WERI-Rb-1 (cell line): ENCODE measurements around the gene KLHL26.

Source experiments
- DNase-seq: peaks from one replicate; pipeline ENCODE4 v3.0.0-alpha.2; 2020
- H3K27ac ChIP-seq: fragments of 250-450 bp; sonication (Bioruptor Pico); 2 replicates; pipeline ENCODE4 v1.5.1; 2020; ENCODE audit warnings: mild to moderate bottlenecking, moderate library complexity
- H3K27me3 ChIP-seq: fragments of 250-450 bp; sonication (Bioruptor Pico); 2 replicates; pipeline ENCODE4 v1.5.1; 2021; ENCODE audit warnings: mild to moderate bottlenecking, low read depth, moderate library complexity; ENCODE audit not compliant: insufficient read depth, severe bottlenecking
- H3K36me3 ChIP-seq: fragments of 250-450 bp; sonication (Bioruptor Pico); 2 replicates; pipeline ENCODE4 v1.5.1; 2020; ENCODE audit warnings: mild to moderate bottlenecking, moderate library complexity
- H3K4me3 ChIP-seq: 2 replicates; pipeline ENCODE4 v1.5.1; 2011; ENCODE audit warnings: low read depth, mild to moderate bottlenecking, control low read depth, low read length
- H3K9me3 ChIP-seq: fragments of 250-450 bp; sonication (Bioruptor Pico); 2 replicates; pipeline ENCODE4 v1.5.1; 2021; ENCODE audit warnings: mild to moderate bottlenecking, moderate library complexity; ENCODE audit not compliant: severe bottlenecking
- CTCF ChIP-seq: IDR thresholded peaks from 2 replicates; pipeline ENCODE4 v1.5.1; 2011; ENCODE audit warnings: low read depth, mild to moderate bottlenecking, control low read depth, inconsistent platforms, low read length

KLHL26 gene

GRCh38 chr19:18605196-18605545, 31.7 kb upstream of the KLHL26 start:
- no peak for DNase-seq
- Histone ChIP-seq H3K9me3 (no peaks in the 10 kb centered on the region), H3K27ac (no peak overlapping the region), H3K4me3 (no peak overlapping the region), H3K27me3 (peaks cover 30% of the 10 kb centered on the region), H3K36me3 (peaks cover 2% of the 10 kb centered on the region; the same call in 1 of the 2 replicates)
- no peak for TF ChIP-seq CTCF

GRCh38 chr19:18605546-18606280, 31.1 kb upstream of the KLHL26 start:
- Histone ChIP-seq H3K27ac (peak overlapping the region; percentile 36; the same call in 1 of the 2 replicates), H3K36me3 (peaks cover 2% of the 10 kb centered on the region; the same call in 1 of the 2 replicates), H3K9me3 (no peaks in the 10 kb centered on the region), H3K4me3 (peak overlapping the region; percentile 66), H3K27me3 (peaks cover 36% of the 10 kb centered on the region)
- no peak for DNase-seq
- no peak for TF ChIP-seq CTCF

- Histone ChIP-seq H3K27me3 (peaks cover 43% of the 10 kb centered on the region), H3K4me3 (peak within 1 kb of the TSS; percentile 66), H3K9me3 (no peaks in the 10 kb centered on the region), H3K27ac (peak within 1 kb of the TSS; percentile 36; the same call in 1 of the 2 replicates), H3K36me3 (peaks cover 2% of the 10 kb centered on the region; the same call in 1 of the 2 replicates)
- no peak for DNase-seq
- TF ChIP-seq CTCF = no peak
Observed at GRCh38 chr19:18606281-18607225, 30.3 kb upstream of the KLHL26 start, which contains the start of gene CRLF1. Gene CRLF1, minus strand, starts transcription at chr19:18606799. Its CDS starts 143 bp downstream, at chr19:18606656.

GRCh38 chr19:18607226-18608101, 29.4 kb upstream of the KLHL26 start:
- Histone ChIP-seq H3K4me3 (peak overlapping the region; percentile 51), H3K27me3 (peaks cover 52% of the 10 kb centered on the region), H3K9me3 (no peaks in the 10 kb centered on the region), H3K27ac (no peak overlapping the region), H3K36me3 (peaks cover 2% of the 10 kb centered on the region; the same call in 1 of the 2 replicates)
- no peak for TF ChIP-seq CTCF
- peak; percentile 33 for DNase-seq

- no peak overlapping the region for H3K27ac ChIP-seq
- DNase-seq = no peak
- H3K9me3 ChIP-seq = no peaks in the 10 kb centered on the region
- no peaks in the 10 kb centered on the region for H3K36me3 ChIP-seq
- TF ChIP-seq CTCF = no peak
- H3K27me3 ChIP-seq = peaks cover 60% of the 10 kb centered on the region
- H3K4me3 ChIP-seq = no peak overlapping the region
Observed at GRCh38 chr19:18608102-18608804, 28.6 kb upstream of the KLHL26 start.
